Heart left ventricle (tissue), 16 donors: ENCODE results near the gene SNX4. TPM values are rescaled to one million over a fixed set of nuclear protein-coding genes. Genes with fewer than 3 reads are reported as not detected.

Source experiments
- ATAC-seq, 4 donors: fragments of 200-7000 bp; cut with Tn5 transposase; one replicate each; pipeline ENCODE4 v1.9.1; 2020 to 2022; ENCODE audit warnings: moderate library complexity in 4 of 4, mild to moderate bottlenecking in 3 of 4, moderate number of reproducible peaks in 1 of 4
- DNase-seq, 5 donors: peaks; one replicate each; pipeline ENCODE4 v3.0.0-alpha.2; 2020
- H3K27ac ChIP-seq, 12 donors: fragments of 200-600 bp; sonication (generic) in 4 of 12; one replicate each; pipeline versions ENCODE4 v1.5.0 to v1.8.0; 2016 to 2022; ENCODE audit warnings: mild to moderate bottlenecking in 2 of 12
- H3K27me3 ChIP-seq, 9 donors: fragments of 200-600 bp; sonication (generic) in 2 of 9; one replicate each; pipeline versions ENCODE4 v1.5.1 to v1.8.0; 2016 to 2022; ENCODE audit warnings: mild to moderate bottlenecking in 3 of 9
- H3K36me3 ChIP-seq, 9 donors: fragments of 200-600 bp; sonication (generic) in 2 of 9; one replicate each; pipeline versions ENCODE4 v1.5.0 to v1.8.0; 2018 to 2022; ENCODE audit warnings: mild to moderate bottlenecking in 2 of 9
- H3K4me1 ChIP-seq, 12 donors: fragments of 200-600 bp; sonication (generic) in 4 of 12; one replicate each; pipeline versions ENCODE4 v1.5.0 to v1.8.0; 2016 to 2022; ENCODE audit warnings: mild to moderate bottlenecking in 3 of 12
- H3K4me3 ChIP-seq, 12 donors: fragments of 200-600 bp; sonication (generic) in 4 of 12; one replicate each; pipeline versions ENCODE4 v1.5.0 to v1.8.0; 2017 to 2022; ENCODE audit warnings: mild to moderate bottlenecking in 9 of 12, moderate library complexity in 4 of 12
- H3K9me3 ChIP-seq, 12 donors: fragments of 200-600 bp; sonication (generic) in 4 of 12; one replicate each; pipeline versions ENCODE4 v1.5.0 to v1.8.0; 2016 to 2022; ENCODE audit warnings: mild to moderate bottlenecking in 1 of 12
- POLR2A ChIP-seq, 2 donors: fragments of 450-650 bp; IDR thresholded peaks; one replicate each; pipeline ENCODE4 v1.6.1; 2017; ENCODE audit warnings: antibody characterized with exemption in 2 of 2, mild to moderate bottlenecking in 2 of 2, moderate library complexity in 2 of 2
- WGBS, 4 donors: extraction: QIAGEN DNeasy Blood & Tissue Kit in 2 of 4; methylation state at CpG; one replicate each; pipeline versions ENCODE4 v1.1.5 to v1.1.7; 2013 to 2018; 5-methylcytosine and 5-hydroxymethylcytosine counted together
- intact Hi-C, 10 donors: fragments of 100-400 bp; cut with DNase I; formaldehyde crosslinking; loops; one replicate each; pipeline versions ENCODE4 v1.11.1 to v1.14.2; 2022
- polyA plus RNA-seq, 2 donors: library from polyadenylated mRNA; stranded (reverse); fragments of 200-250 nt; gene quantifications; one replicate each; pipeline ENCODE4 v1.2.3, GENCODE V29; 2013
- total RNA-seq, 9 donors: library from RNA; depleted of rRNA in 2 of 9; stranded (reverse); fragments of >200 nt in 2 of 9; fragmentation: NEBNext Ultra II Directional in 3 of 9; extraction: Animal tissue kit (Norgen Biotek cat#: 25700) in 3 of 9; gene quantifications; one replicate each; pipeline versions ENCODE4 v1.1.0 to v1.2.4, GENCODE V29; 2016 to 2023
- TF ChIP-seq, protein P1 (sequence below), 12 donors: fragments of 200-600 bp; sonication (generic) in 4 of 12; IDR thresholded peaks; one replicate each; pipeline versions ENCODE4 v1.5.0 to v1.8.0; 2018 to 2022; ENCODE audit warnings: antibody characterized with exemption in 12 of 12, mild to moderate bottlenecking in 5 of 12
- donor health status: ischemic (EF 13 %, LVEDD 7.1; RV severe dilation, severe dysfunction).
- donor health status: healthy with polysubstance abuse.
- donor health status: DM: no; HTN: yes; CAD: no.
- donor health status: DM: no; HTN: no; CAD: no.
- donor health status: ischemic (EF 25% LVEDD 6.9; RV normal size, moderate dysfunction).
- donor health status: ischemic (EF 25% LVEDD 5.7; RV mildly dilated, moderate dysfunction).
- donor health status: healthy.
- donor health status: DM: yes; HTN: yes; CAD: no.
- donor health status: ischemic (EF 35%, LVEDD 5.7; RV mildly dilated, moderate dysfunction).
- donor health status: nonischemic (EF 11% LVEDD 7.7; RV severe dilation, severe dysfunction).
- donor health status: DM: yes; HTN: yes; CAD: no.
- donor health status: PGD.
- donor health status: ischemic (EF 29% LVEDD 5.4; RV normal size, mild dysfunction).
- donor health status: nonischemic (EF 23%, LVEDD 6.1; RV moderate dilation, normal function).

Gene SNX4
- total and polyA plus RNA-seq, 11 donors = 9.8 to 33.8 (median 23.1) TPM

DNA sequence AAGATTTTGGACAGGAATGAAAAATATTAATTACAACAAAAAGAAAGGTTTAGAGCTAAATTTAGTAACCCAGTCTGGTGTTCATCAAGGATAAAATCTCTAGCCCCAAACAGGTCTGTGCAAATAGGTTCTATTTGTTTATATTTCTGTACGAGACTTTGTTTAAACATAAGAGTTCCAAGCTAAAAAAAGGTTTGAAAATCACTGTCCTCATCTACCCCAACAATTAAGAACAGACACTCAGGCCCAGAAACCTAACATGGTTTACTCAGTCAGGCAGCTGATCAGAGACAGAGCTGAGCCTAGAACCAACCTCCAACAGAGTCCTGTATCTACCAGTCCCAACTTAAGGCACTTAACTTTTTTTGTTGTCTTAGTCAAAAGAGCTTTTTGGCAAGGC lies 49.3 kb downstream of the SNX4 start:
- Histone ChIP-seq H3K27me3 (no peaks in the 10 kb centered on the region), H3K4me1 (no peaks in the 10 kb centered on the region), H3K4me3 (no peak overlapping the region), H3K9me3 (no peaks in the 10 kb centered on the region), H3K27ac (no peak overlapping the region), H3K36me3 (peaks cover 0 to 98% (median 93%) of the 10 kb centered on the region in 9 donors)
- intact Hi-C loops = no loop called here
- ATAC-seq = no peak
- WGBS, 4 donors = 79 to 100% (median 92%) methylated on average over 1 of the region's 1 CpG
- TF ChIP-seq POLR2A (IDR thresholded peaks at IDR 0.05) = no peak
- no peak for DNase-seq

DNA sequence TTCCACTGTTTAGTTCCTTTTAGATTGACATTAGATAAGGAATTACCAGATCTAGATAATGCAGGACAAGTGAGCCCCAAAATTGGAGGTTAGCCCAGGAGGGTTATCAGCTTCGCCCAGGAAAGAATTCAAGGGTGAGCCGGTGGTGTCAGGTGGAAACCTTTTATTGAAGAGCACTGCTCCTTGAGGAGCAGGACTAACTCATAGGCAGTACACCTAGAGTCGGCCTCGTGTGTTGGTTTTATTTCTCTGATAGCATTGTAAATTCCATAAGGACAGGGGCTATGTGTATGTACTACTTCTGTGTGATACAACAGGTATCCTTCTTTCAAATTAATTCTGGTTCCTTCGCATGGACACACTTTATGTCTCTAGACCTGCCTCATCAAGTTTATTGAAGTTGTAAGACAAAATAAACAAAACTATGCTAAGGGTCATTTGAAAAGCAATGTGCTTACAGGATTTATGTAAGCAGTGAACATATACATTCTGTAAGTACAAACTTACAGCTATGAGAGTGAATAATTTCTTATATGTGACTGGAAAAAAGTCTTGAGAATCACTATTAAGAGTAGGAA lies 57.2 kb downstream of the SNX4 start:
- no peak for ATAC-seq
- Histone ChIP-seq H3K36me3 (peaks cover 0 to 97% (median 74%) of the 10 kb centered on the region in 9 donors), H3K4me3 (no peak overlapping the region), H3K27ac (no peak overlapping the region), H3K27me3 (no peaks in the 10 kb centered on the region), H3K9me3 (no peaks in the 10 kb centered on the region), H3K4me1 (peaks cover 0 to 11% (median 0%) of the 10 kb centered on the region in 12 donors)
- intact Hi-C loops = loop anchor here in 1 of 10 donors (2.0 kb wide), 1 partner anchor 36 kb away; no protein-coding TSS in a partner anchor
- TF ChIP-seq POLR2A (IDR thresholded peaks at IDR 0.05) = no peak
- WGBS, 4 donors = 62 to 82% (median 74%) methylated on average over 5 of the region's 5 CpGs
- DNase-seq = no peak

DNA sequence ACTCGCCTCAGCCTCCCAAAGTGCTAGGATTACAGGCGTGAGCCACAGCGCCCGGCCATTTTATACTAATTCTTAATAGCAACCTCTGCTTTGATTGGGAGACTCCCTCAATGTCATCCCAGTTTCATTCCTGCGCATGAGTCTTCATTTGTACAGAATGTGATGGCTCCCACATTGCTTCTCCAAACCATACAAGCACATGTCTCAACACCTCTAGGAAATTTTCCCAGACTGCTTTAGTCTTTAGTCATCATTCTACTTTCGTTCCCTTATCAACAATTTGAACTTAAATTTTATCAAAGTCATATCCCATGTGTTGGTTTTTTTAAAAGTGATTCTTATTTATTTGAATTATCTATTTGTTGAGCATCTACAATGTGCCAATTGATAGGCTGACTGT lies 58.1 kb downstream of the SNX4 start:
- H3K27ac ChIP-seq = no peak overlapping the region
- no peaks in the 10 kb centered on the region for H3K27me3 ChIP-seq
- WGBS, 4 donors = 93 to 94% (median 93%) methylated on average over 6 of the region's 6 CpGs
- TF ChIP-seq POLR2A (IDR thresholded peaks at IDR 0.05) = no peak
- TF ChIP-seq, protein P1, sequence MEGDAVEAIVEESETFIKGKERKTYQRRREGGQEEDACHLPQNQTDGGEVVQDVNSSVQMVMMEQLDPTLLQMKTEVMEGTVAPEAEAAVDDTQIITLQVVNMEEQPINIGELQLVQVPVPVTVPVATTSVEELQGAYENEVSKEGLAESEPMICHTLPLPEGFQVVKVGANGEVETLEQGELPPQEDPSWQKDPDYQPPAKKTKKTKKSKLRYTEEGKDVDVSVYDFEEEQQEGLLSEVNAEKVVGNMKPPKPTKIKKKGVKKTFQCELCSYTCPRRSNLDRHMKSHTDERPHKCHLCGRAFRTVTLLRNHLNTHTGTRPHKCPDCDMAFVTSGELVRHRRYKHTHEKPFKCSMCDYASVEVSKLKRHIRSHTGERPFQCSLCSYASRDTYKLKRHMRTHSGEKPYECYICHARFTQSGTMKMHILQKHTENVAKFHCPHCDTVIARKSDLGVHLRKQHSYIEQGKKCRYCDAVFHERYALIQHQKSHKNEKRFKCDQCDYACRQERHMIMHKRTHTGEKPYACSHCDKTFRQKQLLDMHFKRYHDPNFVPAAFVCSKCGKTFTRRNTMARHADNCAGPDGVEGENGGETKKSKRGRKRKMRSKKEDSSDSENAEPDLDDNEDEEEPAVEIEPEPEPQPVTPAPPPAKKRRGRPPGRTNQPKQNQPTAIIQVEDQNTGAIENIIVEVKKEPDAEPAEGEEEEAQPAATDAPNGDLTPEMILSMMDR (IDR thresholded peaks at IDR 0.05) = no peak
- H3K4me3 ChIP-seq = no peak overlapping the region
- H3K36me3 ChIP-seq = peaks cover 0 to 97% (median 73%) of the 10 kb centered on the region in 9 donors
- H3K9me3 ChIP-seq = no peaks in the 10 kb centered on the region
- DNase-seq = no peak
- intact Hi-C loops = loop anchor here in 1 of 10 donors (2.0 kb wide), 1 partner anchor 37 kb away; no protein-coding TSS in a partner anchor
- ATAC-seq = no peak
- peaks cover 0 to 11% (median 0%) of the 10 kb centered on the region in 12 donors for H3K4me1 ChIP-seq

DNA sequence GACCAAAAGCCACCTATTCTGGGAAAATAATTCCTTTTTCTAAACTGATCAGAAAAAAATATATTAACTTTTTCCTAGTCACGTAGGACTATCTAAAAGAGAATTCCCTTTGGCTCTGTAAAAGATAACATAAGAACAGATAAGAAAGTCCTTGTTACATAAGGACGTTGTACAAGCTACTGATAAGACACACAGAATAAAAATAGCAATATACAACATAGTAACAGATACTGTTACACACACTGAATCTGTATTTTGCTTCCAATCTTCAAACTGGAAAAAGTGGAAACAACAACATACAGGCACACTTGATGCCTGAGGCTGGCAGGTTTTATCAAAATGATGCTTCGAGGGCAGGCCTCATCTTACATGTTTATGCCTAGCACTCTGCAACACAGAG lies 59.8 kb downstream of the SNX4 start:
- Histone ChIP-seq H3K36me3 (peaks cover 2 to 97% (median 73%) of the 10 kb centered on the region in 9 donors), H3K27me3 (no peaks in the 10 kb centered on the region), H3K4me3 (no peak overlapping the region), H3K4me1 (peaks cover 0 to 11% (median 0%) of the 10 kb centered on the region in 12 donors), H3K9me3 (no peaks in the 10 kb centered on the region), H3K27ac (no peak overlapping the region)
- 32 to 47% (median 40%) methylated on average over 3 of the region's 3 CpGs for WGBS, 4 donors
- no peak for TF ChIP-seq POLR2A (IDR thresholded peaks at IDR 0.05)
- TF ChIP-seq, protein P1 (IDR thresholded peaks at IDR 0.05) = no peak
- DNase-seq = no peak
- intact Hi-C loops = no loop called here
- peak in 3 of 4 donors; percentile 50 to 68 (median 55) for ATAC-seq

DNA sequence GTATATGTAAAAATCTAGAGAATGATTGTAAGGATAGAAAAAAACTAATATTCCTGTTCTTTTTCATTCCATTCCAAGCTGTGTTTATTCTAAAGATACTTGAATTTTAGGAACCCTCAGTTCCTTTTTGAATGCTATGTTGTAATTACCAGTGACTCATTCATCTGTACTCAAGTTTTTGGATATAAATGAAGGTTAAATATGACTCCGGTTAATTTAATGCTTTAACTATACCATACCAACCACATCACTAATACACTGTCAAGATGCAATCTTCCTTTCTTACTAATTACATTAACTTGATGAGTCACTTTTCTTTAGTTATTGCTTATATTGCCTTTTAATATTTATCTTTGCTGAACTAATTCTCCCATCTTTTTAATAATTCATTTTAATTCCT lies 76.1 kb downstream of the SNX4 start:
- H3K27me3 ChIP-seq = no peaks in the 10 kb centered on the region
- H3K4me1 ChIP-seq = no peaks in the 10 kb centered on the region
- H3K9me3 ChIP-seq = peaks cover 0 to 35% (median 10%) of the 10 kb centered on the region in 12 donors
- H3K36me3 ChIP-seq = peaks cover 0 to 52% (median 35%) of the 10 kb centered on the region in 9 donors
- DNase-seq (no peak), ATAC-seq (no peak)
- no peak overlapping the region for H3K4me3 ChIP-seq
- WGBS, 4 donors = 92 to 100% (median 94%) methylated on average over 1 of the region's 1 CpG
- intact Hi-C loops = no loop called here
- H3K27ac ChIP-seq = no peak overlapping the region
- no peak for TF ChIP-seq POLR2A (IDR thresholded peaks at IDR 0.05)
- TF ChIP-seq, protein P1 (IDR thresholded peaks at IDR 0.05) = no peak
